Adrenal gland (tissue), 5 donors: Measurements from ENCODE around the gene DMD.

Experiments
- CTCF ChIP-seq, 6 experiments: fragments of 450-650 bp in 4 of 6; fragments of 200-600 bp in 2 of 6; sonication (generic) in 1 of 6; IDR thresholded peaks; 1 replicate in 5 of 6; 2 replicates in 1 of 6; pipeline versions ENCODE4 v1.5.1 to v1.8.0; 2016 to 2021; ENCODE audit warnings: antibody characterized with exemption in 6 of 6, mild to moderate bottlenecking in 2 of 6, moderate library complexity in 1 of 6
- POLR2A ChIP-seq, 2 donors: fragments of 450-650 bp; IDR thresholded peaks; one replicate each; pipeline ENCODE4 v1.6.1; 2017; ENCODE audit warnings: antibody characterized with exemption in 2 of 2, mild to moderate bottlenecking in 2 of 2, moderate library complexity in 1 of 2
- donor health status: DM: no; HTN: no; CAD: no.

- TF ChIP-seq POLR2A (IDR thresholded peaks at IDR 0.05) (no peak), CTCF (IDR thresholded peaks at IDR 0.05) (no peak)
Observed at GRCh38 chrX:33161829-33162228, 49.5 kb downstream of the DMD start.
